ENCODE data around the gene OR10G7. TPM values are rescaled to one million over a fixed set of nuclear protein-coding genes. Genes with fewer than 3 reads are reported as not detected.

The OR10G7 gene
- total and polyA plus RNA-seq, 2 experiments from 2014 or later, result not detected

DNA sequence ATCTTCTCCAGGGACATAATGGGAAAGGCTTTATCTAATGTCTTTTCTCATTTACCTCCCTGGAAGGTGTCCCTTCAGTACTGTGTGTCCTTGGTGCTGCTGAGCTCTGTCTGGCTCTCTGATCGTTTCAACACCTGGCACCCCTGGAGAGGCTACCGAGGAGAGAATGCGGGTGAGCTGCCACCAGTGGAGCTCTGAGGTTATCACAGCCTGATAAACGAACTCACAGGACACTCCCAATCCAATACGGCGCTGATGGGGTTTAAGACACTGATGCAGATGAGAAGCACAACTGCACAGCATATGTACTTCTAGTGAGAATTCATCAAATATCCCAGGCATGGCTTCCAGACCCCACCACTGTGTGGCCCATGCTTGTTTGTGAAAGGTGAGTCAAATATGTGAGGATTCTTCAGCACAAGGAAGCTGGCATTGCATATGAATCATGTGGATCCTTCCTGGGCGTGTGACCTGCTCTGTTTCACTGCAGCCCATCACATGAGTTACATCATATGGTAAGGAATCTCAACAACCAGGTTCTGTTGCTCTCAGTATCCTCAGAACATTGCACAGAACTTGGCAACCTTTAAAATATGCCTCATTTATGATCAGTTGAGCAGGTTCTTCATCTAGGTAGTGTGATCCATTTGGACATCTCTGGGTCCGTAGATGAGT lies 39.3 kb upstream of the OR10G7 start:
- no peaks in the 10 kb centered on the region for H3K27me3 ChIP-seq
- no peaks in the 10 kb centered on the region for H3K4me1 ChIP-seq (ENCODE audit: low read depth)
- H3K27ac ChIP-seq, result no peak overlapping the region

DNA sequence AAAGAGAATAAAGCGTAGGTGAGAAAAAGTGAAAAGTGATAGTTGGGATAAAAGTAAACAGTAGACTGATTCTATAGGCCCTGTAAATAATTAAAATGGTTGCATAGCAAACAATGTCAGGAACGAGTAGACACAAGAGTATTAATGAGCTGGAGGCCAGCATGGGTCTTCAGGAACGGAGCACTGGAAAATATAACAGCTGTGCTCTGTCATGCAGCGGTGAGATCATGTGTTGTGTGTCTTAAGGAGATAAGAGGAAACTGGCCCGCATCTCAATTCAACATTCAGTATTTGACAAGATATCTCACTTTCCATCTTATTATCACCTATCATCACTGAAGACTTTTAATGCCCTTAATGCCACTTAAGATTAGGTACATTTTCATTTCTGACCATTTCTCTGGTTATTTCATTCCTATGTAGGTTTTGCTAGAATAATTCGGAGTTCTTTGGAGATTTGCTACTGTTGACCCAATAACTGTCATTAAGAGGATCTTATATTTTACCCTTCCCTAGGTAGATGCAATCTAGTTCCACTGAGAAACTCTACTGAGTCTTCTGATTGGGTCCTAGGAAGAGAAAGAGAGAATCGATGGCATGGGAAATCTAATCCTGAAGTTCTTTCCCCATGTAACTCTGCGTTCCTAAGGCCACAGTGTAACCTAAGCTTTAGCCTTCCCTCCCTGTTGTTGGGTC lies 38.7 kb upstream of the OR10G7 start:
- TF ChIP-seq, protein P1, sequence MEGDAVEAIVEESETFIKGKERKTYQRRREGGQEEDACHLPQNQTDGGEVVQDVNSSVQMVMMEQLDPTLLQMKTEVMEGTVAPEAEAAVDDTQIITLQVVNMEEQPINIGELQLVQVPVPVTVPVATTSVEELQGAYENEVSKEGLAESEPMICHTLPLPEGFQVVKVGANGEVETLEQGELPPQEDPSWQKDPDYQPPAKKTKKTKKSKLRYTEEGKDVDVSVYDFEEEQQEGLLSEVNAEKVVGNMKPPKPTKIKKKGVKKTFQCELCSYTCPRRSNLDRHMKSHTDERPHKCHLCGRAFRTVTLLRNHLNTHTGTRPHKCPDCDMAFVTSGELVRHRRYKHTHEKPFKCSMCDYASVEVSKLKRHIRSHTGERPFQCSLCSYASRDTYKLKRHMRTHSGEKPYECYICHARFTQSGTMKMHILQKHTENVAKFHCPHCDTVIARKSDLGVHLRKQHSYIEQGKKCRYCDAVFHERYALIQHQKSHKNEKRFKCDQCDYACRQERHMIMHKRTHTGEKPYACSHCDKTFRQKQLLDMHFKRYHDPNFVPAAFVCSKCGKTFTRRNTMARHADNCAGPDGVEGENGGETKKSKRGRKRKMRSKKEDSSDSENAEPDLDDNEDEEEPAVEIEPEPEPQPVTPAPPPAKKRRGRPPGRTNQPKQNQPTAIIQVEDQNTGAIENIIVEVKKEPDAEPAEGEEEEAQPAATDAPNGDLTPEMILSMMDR (IDR thresholded peaks at IDR 0.05; ENCODE audit: low read depth, low read length), result no peak
- no peaks in the 10 kb centered on the region for H3K27me3 ChIP-seq
- H3K27ac ChIP-seq, result no peak overlapping the region

More for the DNA sequence above, 39.3 kb upstream of the OR10G7 start:
- Histone ChIP-seq H3K4me3 (no peak overlapping the region), H3K9me3 (ENCODE audit: low read depth) (no peaks in the 10 kb centered on the region), H3K36me3 (no peaks in the 10 kb centered on the region)
- TF ChIP-seq, protein P1 (IDR thresholded peaks at IDR 0.05; ENCODE audit: low read depth, low read length), result no peak
- no peak for DNase-seq (ENCODE audit: low read depth in 1 of 2, low spot score in 1 of 2)

GRCh38 chr11:124078591-124078990 lies 37.5 kb upstream of the OR10G7 start:
- Histone ChIP-seq H3K27ac (no peak overlapping the region), H3K4me3 (no peak overlapping the region), H3K9me3 (ENCODE audit: low read depth) (no peaks in the 10 kb centered on the region), H3K36me3 (no peaks in the 10 kb centered on the region), H3K27me3 (no peaks in the 10 kb centered on the region), H3K4me1 (ENCODE audit: low read depth) (no peaks in the 10 kb centered on the region)
- DNase-seq (ENCODE audit: low read depth in 1 of 2, low spot score in 1 of 2), result no peak
- TF ChIP-seq, protein P1 (IDR thresholded peaks at IDR 0.05; ENCODE audit: low read depth, low read length), result no peak

More for the DNA sequence above, 38.7 kb upstream of the OR10G7 start:
- Histone ChIP-seq H3K9me3 (ENCODE audit: low read depth) (no peaks in the 10 kb centered on the region), H3K4me1 (ENCODE audit: low read depth) (no peaks in the 10 kb centered on the region), H3K4me3 (no peak overlapping the region), H3K36me3 (no peaks in the 10 kb centered on the region)
- DNase-seq (ENCODE audit: low read depth in 1 of 2, low spot score in 1 of 2), result peak in 1 of 2 donors; percentile 15

- no peak for DNase-seq (ENCODE audit: low read depth in 1 of 2, low spot score in 1 of 2)
- no peak overlapping the region for H3K27ac ChIP-seq
- no peak overlapping the region for H3K4me3 ChIP-seq
- H3K27me3 ChIP-seq, result no peaks in the 10 kb centered on the region
- no peaks in the 10 kb centered on the region for H3K4me1 ChIP-seq (ENCODE audit: low read depth)
- H3K36me3 ChIP-seq, result no peaks in the 10 kb centered on the region
- no peaks in the 10 kb centered on the region for H3K9me3 ChIP-seq (ENCODE audit: low read depth)
- TF ChIP-seq, protein P1 (IDR thresholded peaks at IDR 0.05; ENCODE audit: low read depth, low read length), result no peak
Measured at GRCh38 chr11:124077266-124077665, 36.1 kb upstream of the OR10G7 start.

DNA sequence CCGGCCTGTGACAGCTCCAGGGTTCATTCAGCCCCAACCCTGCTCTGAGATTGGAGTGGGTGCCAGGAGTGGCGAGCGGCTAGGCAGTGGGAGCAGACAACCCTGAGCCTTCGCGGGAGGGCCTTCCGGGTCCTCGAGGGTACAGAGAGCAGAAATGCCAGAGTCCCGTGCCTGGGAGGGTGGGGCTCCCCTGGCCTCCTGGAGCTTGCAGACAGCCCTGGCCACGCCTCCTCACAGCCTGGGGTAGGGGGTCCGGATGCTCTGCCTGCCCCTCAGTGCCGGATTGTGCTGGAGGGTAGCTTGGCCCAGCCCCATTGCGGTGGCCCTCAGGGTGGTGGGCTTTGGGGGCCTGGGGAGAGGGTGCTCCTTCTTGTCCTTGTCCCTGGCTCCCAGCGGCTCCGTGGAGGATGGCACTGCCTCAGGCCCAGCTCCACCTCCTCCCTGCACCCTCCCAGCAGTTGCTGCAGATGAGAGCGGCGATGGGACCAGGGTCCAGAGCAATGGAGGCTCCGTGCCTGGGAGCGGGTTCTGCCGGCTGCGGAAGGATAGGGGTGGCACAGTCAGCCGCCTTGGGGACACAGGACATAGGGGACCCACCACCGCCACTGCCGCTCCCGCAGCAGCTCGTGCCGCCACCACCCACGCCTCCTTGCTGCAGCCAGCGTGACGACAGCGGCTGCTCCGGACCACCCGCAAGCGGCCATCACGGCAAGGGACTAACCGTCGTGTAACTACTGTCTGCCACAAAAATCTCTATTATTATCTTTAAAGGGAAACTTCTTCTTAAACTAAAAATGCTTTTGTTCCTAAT lies 34.9 kb upstream of the OR10G7 start:
- TF ChIP-seq, protein P1 (IDR thresholded peaks at IDR 0.05; ENCODE audit: low read depth, low read length), result no peak
- Histone ChIP-seq H3K27me3 (no peaks in the 10 kb centered on the region), H3K4me1 (ENCODE audit: low read depth) (no peaks in the 10 kb centered on the region), H3K27ac (no peak overlapping the region), H3K4me3 (no peak overlapping the region), H3K9me3 (ENCODE audit: low read depth) (no peaks in the 10 kb centered on the region), H3K36me3 (no peaks in the 10 kb centered on the region)
- peak in 1 of 2 donors; percentile 10 for DNase-seq (ENCODE audit: low read depth in 1 of 2, low spot score in 1 of 2)

All from cardiac muscle cell (in vitro differentiated cells and primary cell).